WTC11 (cell line): ENCODE data around the gene DHDH.

Experiments
- ESRRA ChIP-seq: sonication (generic); formaldehyde crosslinking; IDR thresholded peaks from 2 replicates; pipeline ENCODE4 v1.8.1; 2022; ENCODE audit warnings: mild to moderate bottlenecking, missing genetic modification reagents, borderline replicate concordance
- KAT7 ChIP-seq: sonication (generic); formaldehyde crosslinking; IDR thresholded peaks from 2 replicates; pipeline ENCODE4 v1.8.1; 2023; ENCODE audit warnings: missing genetic modification reagents, mild to moderate bottlenecking, borderline replicate concordance
- NR2C2 ChIP-seq: sonication (generic); formaldehyde crosslinking; IDR thresholded peaks from 2 replicates; pipeline ENCODE4 v1.8.0; 2022; ENCODE audit warnings: mild to moderate bottlenecking, missing genetic modification reagents
- TF ChIP-seq, protein P1 (sequence below): fragments of 200-600 bp; IDR thresholded peaks from 2 replicates; pipeline ENCODE4 v1.8.0; 2022; ENCODE audit warnings: antibody characterized with exemption
- TF ChIP-seq, protein P2 (sequence below): sonication (generic); formaldehyde crosslinking; IDR thresholded peaks from 2 replicates; pipeline ENCODE4 v1.8.0; 2022; ENCODE audit warnings: mild to moderate bottlenecking, missing genetic modification reagents
- TF ChIP-seq, protein P3 (sequence below): sonication (generic); formaldehyde crosslinking; IDR thresholded peaks from 2 replicates; pipeline ENCODE4 v1.8.1; 2022; ENCODE audit warnings: missing genetic modification reagents, borderline replicate concordance

DNA sequence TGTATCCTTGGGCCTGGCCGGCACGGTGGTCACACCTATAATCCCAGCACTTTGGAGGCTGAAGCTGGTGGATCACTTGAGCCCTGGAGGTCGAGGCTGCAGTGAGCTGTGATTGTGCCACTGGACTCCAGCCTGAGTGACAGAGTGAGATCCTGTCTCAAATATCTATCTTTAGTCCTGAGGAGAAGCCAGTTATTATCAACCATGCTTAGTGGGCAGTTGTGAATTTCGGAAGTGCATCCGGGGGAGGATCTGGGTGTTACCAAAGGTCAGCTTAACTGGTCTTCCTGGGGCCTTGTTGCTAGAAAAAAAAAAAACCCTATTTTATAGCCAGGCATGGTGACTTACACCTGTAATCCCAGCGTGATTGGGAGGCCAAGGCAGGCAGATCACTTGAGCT lies 9.6 kb downstream of the DHDH start:
- TF ChIP-seq, protein P1, sequence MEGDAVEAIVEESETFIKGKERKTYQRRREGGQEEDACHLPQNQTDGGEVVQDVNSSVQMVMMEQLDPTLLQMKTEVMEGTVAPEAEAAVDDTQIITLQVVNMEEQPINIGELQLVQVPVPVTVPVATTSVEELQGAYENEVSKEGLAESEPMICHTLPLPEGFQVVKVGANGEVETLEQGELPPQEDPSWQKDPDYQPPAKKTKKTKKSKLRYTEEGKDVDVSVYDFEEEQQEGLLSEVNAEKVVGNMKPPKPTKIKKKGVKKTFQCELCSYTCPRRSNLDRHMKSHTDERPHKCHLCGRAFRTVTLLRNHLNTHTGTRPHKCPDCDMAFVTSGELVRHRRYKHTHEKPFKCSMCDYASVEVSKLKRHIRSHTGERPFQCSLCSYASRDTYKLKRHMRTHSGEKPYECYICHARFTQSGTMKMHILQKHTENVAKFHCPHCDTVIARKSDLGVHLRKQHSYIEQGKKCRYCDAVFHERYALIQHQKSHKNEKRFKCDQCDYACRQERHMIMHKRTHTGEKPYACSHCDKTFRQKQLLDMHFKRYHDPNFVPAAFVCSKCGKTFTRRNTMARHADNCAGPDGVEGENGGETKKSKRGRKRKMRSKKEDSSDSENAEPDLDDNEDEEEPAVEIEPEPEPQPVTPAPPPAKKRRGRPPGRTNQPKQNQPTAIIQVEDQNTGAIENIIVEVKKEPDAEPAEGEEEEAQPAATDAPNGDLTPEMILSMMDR = no peak
- TF ChIP-seq, protein P2, sequence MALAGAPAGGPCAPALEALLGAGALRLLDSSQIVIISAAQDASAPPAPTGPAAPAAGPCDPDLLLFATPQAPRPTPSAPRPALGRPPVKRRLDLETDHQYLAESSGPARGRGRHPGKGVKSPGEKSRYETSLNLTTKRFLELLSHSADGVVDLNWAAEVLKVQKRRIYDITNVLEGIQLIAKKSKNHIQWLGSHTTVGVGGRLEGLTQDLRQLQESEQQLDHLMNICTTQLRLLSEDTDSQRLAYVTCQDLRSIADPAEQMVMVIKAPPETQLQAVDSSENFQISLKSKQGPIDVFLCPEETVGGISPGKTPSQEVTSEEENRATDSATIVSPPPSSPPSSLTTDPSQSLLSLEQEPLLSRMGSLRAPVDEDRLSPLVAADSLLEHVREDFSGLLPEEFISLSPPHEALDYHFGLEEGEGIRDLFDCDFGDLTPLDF = no peak
- TF ChIP-seq KAT7 (CRISPR knock-in tag) (no peak), ESRRA (CRISPR knock-in tag) (no peak), NR2C2 (no peak)
- TF ChIP-seq, protein P3, sequence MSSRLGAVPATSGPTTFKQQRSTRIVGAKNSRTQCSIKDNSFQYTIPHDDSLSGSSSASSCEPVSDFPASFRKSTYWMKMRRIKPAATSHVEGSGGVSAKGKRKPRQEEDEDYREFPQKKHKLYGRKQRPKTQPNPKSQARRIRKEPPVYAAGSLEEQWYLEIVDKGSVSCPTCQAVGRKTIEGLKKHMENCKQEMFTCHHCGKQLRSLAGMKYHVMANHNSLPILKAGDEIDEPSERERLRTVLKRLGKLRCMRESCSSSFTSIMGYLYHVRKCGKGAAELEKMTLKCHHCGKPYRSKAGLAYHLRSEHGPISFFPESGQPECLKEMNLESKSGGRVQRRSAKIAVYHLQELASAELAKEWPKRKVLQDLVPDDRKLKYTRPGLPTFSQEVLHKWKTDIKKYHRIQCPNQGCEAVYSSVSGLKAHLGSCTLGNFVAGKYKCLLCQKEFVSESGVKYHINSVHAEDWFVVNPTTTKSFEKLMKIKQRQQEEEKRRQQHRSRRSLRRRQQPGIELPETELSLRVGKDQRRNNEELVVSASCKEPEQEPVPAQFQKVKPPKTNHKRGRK (CRISPR knock-in tag) = no peak
